Psoas muscle (tissue), 8 donors: Measurements from ENCODE around the gene MARK3. TPM values are rescaled to one million over a fixed set of nuclear protein-coding genes. Genes with fewer than 3 reads are reported as not detected.
A peak's percentile ranks its signal among the peaks of the same experiment; 100 is the strongest.

ENCODE experiments used
- ATAC-seq, 4 donors: fragments of 200-7000 bp; cut with Tn5 transposase; one replicate each; pipeline ENCODE4 v1.9.1; 2020; ENCODE audit warnings: moderate library complexity in 3 of 4, mild to moderate bottlenecking in 2 of 4
- DNase-seq, 2 donors: peaks; one replicate each; pipeline ENCODE4 v3.0.0-alpha.2; 2020
- H3K27ac ChIP-seq: fragments of 200-600 bp; one replicate; pipeline ENCODE4 v1.8.0; 2022
- H3K27me3 ChIP-seq, 3 donors: fragments of 200-600 bp in 1 of 3; one replicate each; pipeline versions ENCODE4 v1.6.1 to v1.8.0; 2013 to 2022; ENCODE audit warnings: low read length in 2 of 3, mild to moderate bottlenecking in 2 of 3, moderate library complexity in 1 of 3; ENCODE audit not compliant: insufficient read depth in 3 of 3
- H3K36me3 ChIP-seq, 2 donors: fragments of 200-600 bp in 1 of 2; one replicate each; pipeline versions ENCODE4 v1.6.1 to v1.8.0; 2013 to 2022; ENCODE audit warnings: low read depth in 1 of 2, mild to moderate bottlenecking in 1 of 2, moderate library complexity in 1 of 2; ENCODE audit not compliant: insufficient read depth in 1 of 2
- H3K4me1 ChIP-seq: fragments of 200-600 bp; one replicate; pipeline ENCODE4 v1.8.0; 2022
- H3K4me3 ChIP-seq: fragments of 200-600 bp; one replicate; pipeline ENCODE4 v1.8.0; 2022; ENCODE audit warnings: mild to moderate bottlenecking
- H3K9me3 ChIP-seq: fragments of 200-600 bp; one replicate; pipeline ENCODE4 v1.8.0; 2022
- CTCF ChIP-seq: fragments of 200-600 bp; IDR thresholded peaks from one replicate; pipeline ENCODE4 v1.8.0; 2022; ENCODE audit warnings: antibody characterized with exemption
- WGBS, 3 donors: extraction: QIAGEN DNeasy Blood & Tissue Kit; methylation state at CpG; one replicate each; pipeline versions ENCODE4 v1.1.6 to v1.1.7; 2013; 5-methylcytosine and 5-hydroxymethylcytosine counted together
- intact Hi-C, 2 donors: fragments of 100-400 bp; cut with DNase I; formaldehyde crosslinking; loops; one replicate each; pipeline versions ENCODE4 v1.11.0 to v1.14.2; 2022
- polyA plus RNA-seq, 3 donors: library from polyadenylated mRNA; stranded (reverse); fragments of 200-250 nt; gene quantifications; one replicate each; pipeline ENCODE4 v1.2.3, GENCODE V29; 2013
- total RNA-seq, 4 donors: library from RNA; stranded (reverse); fragmentation: NEBNext Ultra II Directional in 2 of 4; extraction: Animal tissue kit (Norgen Biotek cat#: 25700) in 2 of 4; gene quantifications; one replicate each; pipeline versions ENCODE4 v1.2.1 to v1.2.4, GENCODE V29; 2021 to 2023
- donor health status: healthy with polysubstance abuse.
- donor health status: DM: no; HTN: no; CAD: no; lungs with moderate emphysema.
- donor health status: Bipolar disorder and iron deficiency.
- donor health status: healthy.
- donor health status: DM: yes; HTN: yes; CAD: no.
- donor health status: DM: no; HTN: no; CAD: no.
- donor health status: DM: no; HTN: no; CAD: no.
- donor health status: DM: yes; HTN: yes; CAD: no.

Gene MARK3
- total and polyA plus RNA-seq, 7 donors, result 46.1 to 89.2 (median 63.9) TPM

- ATAC-seq (peak; percentile 63 to 89 (median 80)), DNase-seq (peak; percentile 64 to 81)
- Histone ChIP-seq H3K9me3 (no peaks in the 10 kb centered on the region), H3K36me3 (peaks cover 3 to 38% of the 10 kb centered on the region in 2 donors), H3K4me3 (no peak overlapping the region), H3K27me3 (no peaks in the 10 kb centered on the region), H3K27ac (peak overlapping the region; percentile 85), H3K4me1 (peaks cover 16% of the 10 kb centered on the region)
- intact Hi-C loops, result no loop called here
- WGBS, 3 donors, result 16 to 43% (median 25%) methylated on average over 25 of the region's 25 CpGs
- TF ChIP-seq CTCF, result no peak
These were observed 127.7 kb downstream of the MARK3 start for GRCh38 chr14:103512701-103513611.

GRCh38 chr14:103514596-103515421 lies 129.6 kb downstream of the MARK3 start:
- intact Hi-C loops, result no loop called here
- Histone ChIP-seq H3K4me1 (peaks cover 24% of the 10 kb centered on the region), H3K9me3 (no peaks in the 10 kb centered on the region), H3K27me3 (no peaks in the 10 kb centered on the region), H3K36me3 (peaks cover 0 to 20% of the 10 kb centered on the region in 2 donors), H3K27ac (no peak overlapping the region), H3K4me3 (no peak overlapping the region)
- ATAC-seq (no peak), DNase-seq (peak in 1 of 2 donors; percentile 43)
- WGBS, 3 donors, result 83 to 85% (median 85%) methylated on average over 18 of the region's 18 CpGs
- TF ChIP-seq CTCF, result no peak

GRCh38 chr14:103516426-103517173 lies 131.4 kb downstream of the MARK3 start:
- Histone ChIP-seq H3K36me3 (peaks cover 0 to 2% of the 10 kb centered on the region in 2 donors), H3K9me3 (no peaks in the 10 kb centered on the region), H3K27ac (no peak overlapping the region), H3K4me1 (peaks cover 33% of the 10 kb centered on the region), H3K4me3 (no peak overlapping the region), H3K27me3 (peaks cover 0 to 10% (median 8%) of the 10 kb centered on the region in 3 donors)
- 73 to 75% (median 73%) methylated on average over 10 of the region's 10 CpGs for WGBS, 3 donors
- DNase-seq (peak in 1 of 2 donors; percentile 26), ATAC-seq (no peak)
- no peak for TF ChIP-seq CTCF
- intact Hi-C loops, result no loop called here

GRCh38 chr14:103517174-103517566 lies 132.0 kb downstream of the MARK3 start:
- Histone ChIP-seq H3K27ac (no peak overlapping the region), H3K4me3 (no peak overlapping the region), H3K4me1 (peaks cover 33% of the 10 kb centered on the region), H3K27me3 (peaks cover 0 to 16% (median 12%) of the 10 kb centered on the region in 3 donors), H3K36me3 (no peaks in the 10 kb centered on the region), H3K9me3 (no peaks in the 10 kb centered on the region)
- DNase-seq (peak in 1 of 2 donors; percentile 50), ATAC-seq (no peak)
- WGBS, 3 donors, result 59 to 71% (median 70%) methylated on average over 10 of the region's 10 CpGs
- intact Hi-C loops, result no loop called here
- TF ChIP-seq CTCF, result no peak
